ENCODE data around the gene AUTS2.

The AUTS2 gene

GRCh38 chr7:69968969-69969556 is 370.8 kb downstream of the AUTS2 start:
- no peak for DNase-seq (ENCODE audit: low read depth in 3 of 3)

GRCh38 chr7:69981646-69982045 is 383.4 kb downstream of the AUTS2 start:
- DNase-seq (ENCODE audit: low read depth in 3 of 3), result no peak

GRCh38 chr7:69982197-69982596 is 383.9 kb downstream of the AUTS2 start:
- DNase-seq (ENCODE audit: low read depth in 3 of 3), result no peak

- no peak for DNase-seq (ENCODE audit: low read depth in 3 of 3)
Observed at GRCh38 chr7:69989551-69989950, 391.3 kb downstream of the AUTS2 start.

- no peak for DNase-seq (ENCODE audit: low read depth in 3 of 3)
Observed at GRCh38 chr7:69992938-69993337, 394.7 kb downstream of the AUTS2 start.

- DNase-seq (ENCODE audit: low read depth in 3 of 3), result no peak
Observed at GRCh38 chr7:69994218-69994617, 395.9 kb downstream of the AUTS2 start.

GRCh38 chr7:69994886-69995542 is 396.7 kb downstream of the AUTS2 start:
- DNase-seq (ENCODE audit: low read depth in 3 of 3), result no peak

GRCh38 chr7:69996121-69996520 is 397.8 kb downstream of the AUTS2 start:
- no peak for DNase-seq (ENCODE audit: low read depth in 3 of 3)

GRCh38 chr7:70000737-70001348 is 402.6 kb downstream of the AUTS2 start:
- DNase-seq (ENCODE audit: low read depth in 3 of 3), result no peak

GRCh38 chr7:70005480-70005879 is 407.2 kb downstream of the AUTS2 start:
- no peak for DNase-seq (ENCODE audit: low read depth in 3 of 3)

- DNase-seq (ENCODE audit: low read depth in 3 of 3), result no peak
Observed at GRCh38 chr7:70005891-70006260, 407.6 kb downstream of the AUTS2 start.

- no peak for DNase-seq (ENCODE audit: low read depth in 3 of 3)
Observed at GRCh38 chr7:70006261-70006920, 408.1 kb downstream of the AUTS2 start.

- no peak for DNase-seq (ENCODE audit: low read depth in 3 of 3)
Observed at GRCh38 chr7:70008466-70008865, 410.2 kb downstream of the AUTS2 start.

- DNase-seq (ENCODE audit: low read depth in 3 of 3), result no peak
Observed at GRCh38 chr7:70014472-70015177, 416.4 kb downstream of the AUTS2 start.

- DNase-seq (ENCODE audit: low read depth in 3 of 3), result no peak
Observed at GRCh38 chr7:70015353-70015752, 417.1 kb downstream of the AUTS2 start.

- no peak for DNase-seq (ENCODE audit: low read depth in 3 of 3)
Observed at GRCh38 chr7:70016044-70016770, 417.9 kb downstream of the AUTS2 start.

GRCh38 chr7:70017357-70017756 is 419.1 kb downstream of the AUTS2 start:
- DNase-seq (ENCODE audit: low read depth in 3 of 3), result no peak

GRCh38 chr7:70018700-70019099 is 420.4 kb downstream of the AUTS2 start:
- no peak for DNase-seq (ENCODE audit: low read depth in 3 of 3)

- DNase-seq (ENCODE audit: low read depth in 3 of 3), result peak in 1 of 3 donors; percentile 0
Observed at GRCh38 chr7:70027867-70028266, 429.6 kb downstream of the AUTS2 start.

- DNase-seq (ENCODE audit: low read depth in 3 of 3), result no peak
Observed at GRCh38 chr7:70028620-70029019, 430.3 kb downstream of the AUTS2 start.

- DNase-seq (ENCODE audit: low read depth in 3 of 3), result no peak
Observed at GRCh38 chr7:70029993-70030392, 431.7 kb downstream of the AUTS2 start.

GRCh38 chr7:70030745-70031144 is 432.5 kb downstream of the AUTS2 start:
- DNase-seq (ENCODE audit: low read depth in 3 of 3), result no peak
